ENCODE measurements around the gene DGCR6L.
"Not testable (repeated sequence)": the region's sequence is repeated elsewhere in the genome, so short reads cannot be mapped to it uniquely, and the experiment has no call there.

DGCR6L gene

DNA sequence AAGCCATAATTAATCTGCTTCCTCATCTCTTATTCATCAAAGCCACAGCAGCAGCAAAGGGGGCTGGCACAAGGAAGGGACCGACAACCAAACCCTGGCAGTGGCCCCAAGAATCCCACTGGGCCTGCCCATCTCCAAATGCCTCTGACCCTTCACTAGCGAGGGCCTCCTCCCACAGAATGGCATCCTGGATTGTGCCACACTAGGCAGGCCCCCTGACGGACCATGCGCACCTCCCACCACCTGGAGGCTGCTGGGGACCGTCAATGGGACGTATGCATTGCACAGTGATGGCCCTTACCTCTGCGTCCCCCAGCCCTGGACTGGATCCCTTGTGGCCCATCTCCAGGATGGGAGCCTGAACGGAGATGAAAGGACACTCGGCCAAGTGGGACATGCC lies 47.7 kb downstream of the DGCR6L start:
- no peak for DNase-seq

GRCh38 chr22:20271114-20271994 lies 48.5 kb downstream of the DGCR6L start:
- no peak for DNase-seq

GRCh38 chr22:20270190-20271113 lies 49.4 kb downstream of the DGCR6L start:
- not testable (repeated sequence) for DNase-seq

- not testable (repeated sequence) for DNase-seq
These were observed 50.2 kb downstream of the DGCR6L start for GRCh38 chr22:20269673-20270072.

GRCh38 chr22:20269201-20269600 lies 50.7 kb downstream of the DGCR6L start:
- not testable (repeated sequence) for DNase-seq

- no peak for DNase-seq
These were observed 51.4 kb downstream of the DGCR6L start, which contains the start of gene RTN4R for GRCh38 chr22:20268279-20269012. Gene RTN4R (minus strand): TSS chr22:20268318. CDS start chr22:20268092, 226 bp downstream.

DNA sequence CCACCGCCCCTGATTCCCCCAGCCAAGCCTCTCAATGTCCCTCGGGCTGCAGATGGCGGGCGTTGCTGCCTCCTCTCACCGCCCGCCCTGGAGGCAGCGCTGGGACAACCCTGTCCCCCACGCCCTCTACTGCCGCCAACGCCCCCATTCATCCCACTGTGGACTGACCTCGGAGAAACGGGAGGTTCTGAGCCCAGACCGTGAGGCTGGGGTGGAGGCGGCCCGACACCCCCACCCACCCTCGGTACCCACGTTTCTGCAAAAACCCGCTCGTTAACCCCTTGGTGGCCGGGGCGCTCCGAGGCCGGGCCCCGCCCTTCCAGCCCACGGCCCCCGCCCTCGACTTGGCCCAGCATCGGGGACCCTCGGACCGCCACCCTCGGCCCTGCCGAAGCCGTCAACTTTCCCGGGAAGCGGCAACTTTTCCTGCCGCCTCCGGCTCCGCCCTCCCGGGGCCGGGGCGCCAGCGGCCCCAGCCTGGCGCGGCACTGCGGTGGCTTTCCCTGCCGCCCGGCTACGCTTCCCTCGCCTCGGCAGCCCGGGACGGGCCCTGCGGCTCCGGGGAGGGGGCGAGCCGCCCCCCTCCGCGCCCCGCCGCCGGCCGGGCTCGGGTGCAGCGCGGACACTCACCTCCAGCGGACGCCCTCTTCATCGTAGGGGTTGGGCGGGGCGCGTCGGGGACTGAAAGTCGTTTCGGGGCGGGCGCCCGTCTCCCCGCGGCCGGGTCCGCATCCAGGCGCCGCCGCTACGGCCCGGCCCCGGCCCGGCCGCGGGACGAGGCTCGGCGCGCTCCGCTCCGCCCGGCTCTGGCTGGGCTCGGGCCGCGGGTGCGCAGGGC lies 52.2 kb downstream of the DGCR6L start:
- DNase-seq, result no peak

- DNase-seq, result not testable (repeated sequence)
These were observed 53.0 kb downstream of the DGCR6L start for GRCh38 chr22:20266667-20267440.

GRCh38 chr22:20265772-20266666 lies 53.8 kb downstream of the DGCR6L start:
- DNase-seq, result not testable (repeated sequence)

DNA sequence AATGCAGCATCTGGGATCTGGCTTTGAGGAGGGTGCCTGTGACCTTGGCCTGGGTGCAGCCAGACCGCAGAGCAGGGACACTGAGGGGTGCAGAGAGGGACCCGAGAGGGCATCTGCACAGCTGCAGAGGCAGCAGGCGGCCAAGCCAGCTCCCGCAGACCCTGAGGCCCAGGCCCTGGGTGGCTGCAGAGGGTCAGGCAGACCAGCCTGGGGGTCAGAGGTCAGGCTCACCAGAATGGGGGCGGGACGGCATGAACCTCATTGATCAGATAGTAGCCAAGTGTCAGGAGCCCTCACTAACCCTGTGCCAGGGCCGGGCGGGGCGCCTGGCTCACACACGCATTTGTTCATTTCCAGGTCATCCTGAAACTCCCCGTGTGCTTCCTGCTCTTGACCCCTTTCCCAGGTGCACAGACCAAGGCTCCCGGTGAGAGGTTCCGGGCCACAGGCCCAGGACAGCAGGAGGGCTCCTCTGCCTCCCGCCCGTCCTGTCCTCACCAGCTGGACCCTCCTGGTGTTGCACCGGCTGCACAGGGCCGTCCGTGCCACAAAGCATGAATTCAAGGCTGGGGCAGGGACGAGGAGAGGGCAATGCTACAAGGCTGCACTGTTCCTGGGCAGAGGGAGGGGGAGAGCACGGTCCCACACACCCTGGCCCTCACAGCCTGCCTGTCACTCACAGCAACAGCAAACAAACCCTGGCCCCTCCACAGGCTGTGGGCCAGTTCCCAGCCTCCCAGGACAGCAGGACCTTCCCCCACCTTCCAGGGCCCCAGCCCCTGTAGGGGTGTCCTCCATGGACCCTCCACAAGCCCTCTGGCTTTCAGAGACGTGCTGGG lies 55.0 kb downstream of the DGCR6L start:
- no peak for DNase-seq
